Measurements from ENCODE around the gene ARHGAP10. TPM values are rescaled to one million over a fixed set of nuclear protein-coding genes. Genes with fewer than 3 reads are reported as not detected.

ARHGAP10 gene
- total and polyA plus RNA-seq, 10 of the 15 experiments (the other 5 are each of a cell fraction or from before 2014, with no cell fraction given): 1.3 to 25.8 (median 17.2) TPM

DNA sequence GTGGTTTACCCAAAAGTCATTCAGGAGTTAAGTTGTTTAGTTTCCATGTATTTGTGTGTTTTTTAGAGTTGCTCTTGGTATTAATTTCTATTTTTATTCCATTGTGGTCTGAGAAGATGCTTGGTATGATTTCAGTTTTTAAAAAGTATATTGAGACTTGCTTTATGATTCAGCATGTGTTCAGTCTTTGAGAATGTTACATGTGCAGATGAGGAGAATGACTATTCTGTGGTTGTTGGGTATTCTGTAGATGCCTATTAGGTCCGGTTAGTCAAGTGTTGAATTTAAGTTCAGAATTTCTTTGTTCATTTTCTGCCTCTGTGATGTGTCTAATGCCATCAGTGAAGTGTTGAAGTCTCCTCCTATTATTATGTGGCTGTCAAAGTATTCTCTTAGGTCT, 249.4 kb downstream of the ARHGAP10 start (continued):
- TF ChIP-seq JUND (IDR thresholded peaks at IDR 0.05; ENCODE audit: low read depth, low read length): 0 out of 2 replicates have a peak, but pooled peaks have one; percentile 7
- TF ChIP-seq SKIL (IDR thresholded peaks at IDR 0.05; ENCODE audit: low read depth, poor library complexity, severe bottlenecking): peak; percentile 60
- TF ChIP-seq ATF7 (IDR thresholded peaks at IDR 0.05; ENCODE audit: low read depth): 0 out of 2 replicates have a peak, but pooled peaks have one; percentile 36
- no peak for TF ChIP-seq POLR2AphosphoS2 (IDR thresholded peaks at IDR 0.05; ENCODE audit: low read depth, low read length)
- no peak for TF ChIP-seq CTCF (IDR thresholded peaks at IDR 0.05 in 2 of 3, conservative IDR thresholded peaks at IDR 0.05 in 1 of 3; ENCODE audit: control insufficient read depth in 2 of 3, extremely low read depth in 1 of 3, insufficient read depth in 1 of 3, low read depth in 3 of 3, low read length in 3 of 3)
- no peak for TF ChIP-seq USF2 (IDR thresholded peaks at IDR 0.05; ENCODE audit: borderline replicate concordance, low read depth, low read length)
- no peak for TF ChIP-seq KLF5 (IDR thresholded peaks at IDR 0.05; ENCODE audit: partially characterized antibody)
- TF ChIP-seq ZNF622 (IDR thresholded peaks at IDR 0.05): no peak
- TF ChIP-seq POU2F2 (IDR thresholded peaks at IDR 0.05; ENCODE audit: borderline replicate concordance, low read depth, low read length): peak; percentile 59; the same call in 1 of the 3 replicates
- TF ChIP-seq NRF1 (conservative IDR thresholded peaks at IDR 0.05; ENCODE audit: low read depth, low read length): no peak
- no peak for TF ChIP-seq RELA (IDR thresholded peaks at IDR 0.05; ENCODE audit: borderline replicate concordance, partially characterized antibody)
- no peak for TF ChIP-seq IRF3 (IDR thresholded peaks at IDR 0.05)
- no peak for TF ChIP-seq FOS (IDR thresholded peaks at IDR 0.05; ENCODE audit: borderline replicate concordance, extremely low read depth, insufficient read length)
- TF ChIP-seq ETV6 (conservative IDR thresholded peaks at IDR 0.05 in 1 of 2, IDR thresholded peaks at IDR 0.05 in 1 of 2; ENCODE audit: borderline replicate concordance in 1 of 2, low read depth in 1 of 2): peak in 1 of 2 experiments; percentile 64; a peak in 1 of 4 replicates
- TF ChIP-seq NFIC (IDR thresholded peaks at IDR 0.05; ENCODE audit: low read depth, low read length): peak; percentile 97
- TF ChIP-seq, protein P1, sequence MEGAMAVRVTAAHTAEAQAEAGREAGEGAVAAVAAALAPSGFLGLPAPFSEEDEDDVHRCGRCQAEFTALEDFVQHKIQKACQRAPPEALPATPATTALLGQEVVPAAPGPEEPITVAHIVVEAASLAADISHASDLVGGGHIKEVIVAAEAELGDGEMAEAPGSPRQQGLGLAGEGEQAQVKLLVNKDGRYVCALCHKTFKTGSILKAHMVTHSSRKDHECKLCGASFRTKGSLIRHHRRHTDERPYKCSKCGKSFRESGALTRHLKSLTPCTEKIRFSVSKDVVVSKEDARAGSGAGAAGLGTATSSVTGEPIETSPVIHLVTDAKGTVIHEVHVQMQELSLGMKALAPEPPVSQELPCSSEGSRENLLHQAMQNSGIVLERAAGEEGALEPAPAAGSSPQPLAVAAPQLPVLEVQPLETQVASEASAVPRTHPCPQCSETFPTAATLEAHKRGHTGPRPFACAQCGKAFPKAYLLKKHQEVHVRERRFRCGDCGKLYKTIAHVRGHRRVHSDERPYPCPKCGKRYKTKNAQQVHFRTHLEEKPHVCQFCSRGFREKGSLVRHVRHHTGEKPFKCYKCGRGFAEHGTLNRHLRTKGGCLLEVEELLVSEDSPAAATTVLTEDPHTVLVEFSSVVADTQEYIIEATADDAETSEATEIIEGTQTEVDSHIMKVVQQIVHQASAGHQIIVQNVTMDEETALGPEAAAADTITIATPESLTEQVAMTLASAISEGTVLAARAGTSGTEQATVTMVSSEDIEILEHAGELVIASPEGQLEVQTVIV (IDR thresholded peaks at IDR 0.05; ENCODE audit: borderline replicate concordance, partially characterized antibody): no peak
- TF ChIP-seq, protein P2, sequence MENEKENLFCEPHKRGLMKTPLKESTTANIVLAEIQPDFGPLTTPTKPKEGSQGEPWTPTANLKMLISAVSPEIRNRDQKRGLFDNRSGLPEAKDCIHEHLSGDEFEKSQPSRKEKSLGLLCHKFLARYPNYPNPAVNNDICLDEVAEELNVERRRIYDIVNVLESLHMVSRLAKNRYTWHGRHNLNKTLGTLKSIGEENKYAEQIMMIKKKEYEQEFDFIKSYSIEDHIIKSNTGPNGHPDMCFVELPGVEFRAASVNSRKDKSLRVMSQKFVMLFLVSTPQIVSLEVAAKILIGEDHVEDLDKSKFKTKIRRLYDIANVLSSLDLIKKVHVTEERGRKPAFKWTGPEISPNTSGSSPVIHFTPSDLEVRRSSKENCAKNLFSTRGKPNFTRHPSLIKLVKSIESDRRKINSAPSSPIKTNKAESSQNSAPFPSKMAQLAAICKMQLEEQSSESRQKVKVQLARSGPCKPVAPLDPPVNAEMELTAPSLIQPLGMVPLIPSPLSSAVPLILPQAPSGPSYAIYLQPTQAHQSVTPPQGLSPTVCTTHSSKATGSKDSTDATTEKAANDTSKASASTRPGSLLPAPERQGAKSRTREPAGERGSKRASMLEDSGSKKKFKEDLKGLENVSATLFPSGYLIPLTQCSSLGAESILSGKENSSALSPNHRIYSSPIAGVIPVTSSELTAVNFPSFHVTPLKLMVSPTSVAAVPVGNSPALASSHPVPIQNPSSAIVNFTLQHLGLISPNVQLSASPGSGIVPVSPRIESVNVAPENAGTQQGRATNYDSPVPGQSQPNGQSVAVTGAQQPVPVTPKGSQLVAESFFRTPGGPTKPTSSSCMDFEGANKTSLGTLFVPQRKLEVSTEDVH (IDR thresholded peaks at IDR 0.05; ENCODE audit: low read depth, partially characterized antibody): no peak

Data from GM12878 (cell line).